ENCODE measurements around the gene SOCS1.
A peak's percentile ranks its signal among the peaks of the same experiment; 100 is the strongest.

Gene SOCS1

GRCh38 chr16:11259655-11260595 is 3.9 kb upstream of the SOCS1 start:
- no peak for DNase-seq

DNA sequence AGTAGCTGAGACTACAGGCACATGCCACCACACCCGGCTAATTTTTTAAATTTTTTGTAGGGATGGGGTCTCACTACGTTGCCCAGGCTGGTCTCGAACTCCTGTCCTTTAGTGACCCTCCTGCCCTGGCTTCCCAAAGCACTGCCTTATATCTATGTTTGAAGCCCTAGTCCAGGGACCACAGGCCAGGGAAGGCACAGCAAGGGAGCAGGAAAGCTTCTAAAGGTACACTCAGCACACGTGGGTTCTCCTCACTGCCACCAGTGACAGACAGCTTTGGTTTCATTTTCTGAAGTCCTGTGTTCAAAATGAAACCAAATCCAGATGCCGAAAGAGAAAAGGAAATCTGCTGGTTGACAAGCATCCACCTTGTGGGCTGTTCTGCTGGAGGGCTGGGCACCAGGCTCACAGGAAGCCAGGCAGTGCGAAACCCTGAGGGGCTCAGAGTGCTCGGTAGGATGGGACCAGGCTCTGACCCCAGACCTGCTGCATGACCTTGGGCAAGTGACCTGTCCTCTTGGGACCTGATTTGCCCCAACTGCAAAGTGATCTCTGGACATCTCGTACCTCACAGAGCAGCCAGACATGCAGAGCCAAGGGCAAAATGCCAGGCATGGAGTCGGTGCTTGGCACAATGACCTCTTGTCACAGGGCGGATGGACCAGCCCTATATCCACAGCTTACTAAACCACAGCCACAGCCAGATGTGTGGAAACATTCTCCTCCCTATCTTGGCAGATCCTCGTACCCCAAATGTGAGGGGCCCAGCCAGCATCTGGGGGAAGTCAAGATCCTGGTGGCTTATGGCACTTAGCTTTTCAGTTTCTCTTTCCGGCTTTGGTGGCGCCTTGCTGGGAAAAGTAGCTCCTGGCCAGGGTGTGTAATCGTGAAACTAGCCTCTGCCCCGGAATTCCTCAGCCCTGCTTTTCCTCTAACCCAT is 2.8 kb upstream of the SOCS1 start:
- DNase-seq = peak in 1 of 2 donors; percentile 73

DNA sequence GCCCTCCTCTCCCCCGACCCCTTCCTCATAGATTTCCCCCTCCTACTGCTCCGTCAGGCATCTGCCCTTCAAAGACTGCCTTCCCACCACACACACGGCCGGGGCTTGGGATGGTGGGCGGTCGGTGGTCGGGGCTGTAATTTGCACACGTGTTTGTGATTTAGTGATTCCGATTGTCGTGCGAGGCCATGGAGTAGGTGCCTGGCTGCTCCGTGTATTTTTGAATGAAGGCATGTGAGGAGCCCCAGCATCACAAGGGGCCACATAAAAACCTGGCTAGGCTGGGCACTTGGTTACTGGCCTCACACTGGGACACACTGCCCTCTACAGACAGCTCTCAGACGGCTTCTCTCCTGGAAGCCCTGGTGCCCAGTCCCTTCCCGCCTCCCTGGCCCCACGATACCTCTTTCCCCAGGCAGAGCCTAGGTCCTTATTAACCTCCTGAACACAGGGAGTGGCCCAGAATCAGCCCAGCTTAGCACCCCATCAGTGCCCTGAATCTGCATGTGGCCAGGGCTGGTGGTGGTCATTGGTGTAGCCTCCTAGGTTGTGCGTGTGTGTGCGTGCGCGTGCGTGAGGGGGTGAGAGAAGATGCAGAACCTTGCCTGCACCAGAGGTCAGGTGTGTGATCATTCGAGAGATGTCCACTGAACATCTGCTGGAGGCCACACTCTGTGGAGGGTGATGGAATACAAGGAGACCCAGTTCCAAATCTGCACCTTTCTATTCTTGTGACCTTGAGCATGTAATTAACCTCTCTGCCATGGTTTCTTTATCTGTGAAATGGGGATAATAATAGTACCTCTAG is 1.3 kb upstream of the SOCS1 start:
- peak; percentile 75 to 80 for DNase-seq

- DNase-seq = peak; percentile 83 to 85
Measured at GRCh38 chr16:11256661-11257130, 692 bp upstream of the SOCS1 start.

- peak; percentile 66 to 68 for DNase-seq
Measured at GRCh38 chr16:11254913-11255736, 879 bp downstream of the SOCS1 start.

DNA sequence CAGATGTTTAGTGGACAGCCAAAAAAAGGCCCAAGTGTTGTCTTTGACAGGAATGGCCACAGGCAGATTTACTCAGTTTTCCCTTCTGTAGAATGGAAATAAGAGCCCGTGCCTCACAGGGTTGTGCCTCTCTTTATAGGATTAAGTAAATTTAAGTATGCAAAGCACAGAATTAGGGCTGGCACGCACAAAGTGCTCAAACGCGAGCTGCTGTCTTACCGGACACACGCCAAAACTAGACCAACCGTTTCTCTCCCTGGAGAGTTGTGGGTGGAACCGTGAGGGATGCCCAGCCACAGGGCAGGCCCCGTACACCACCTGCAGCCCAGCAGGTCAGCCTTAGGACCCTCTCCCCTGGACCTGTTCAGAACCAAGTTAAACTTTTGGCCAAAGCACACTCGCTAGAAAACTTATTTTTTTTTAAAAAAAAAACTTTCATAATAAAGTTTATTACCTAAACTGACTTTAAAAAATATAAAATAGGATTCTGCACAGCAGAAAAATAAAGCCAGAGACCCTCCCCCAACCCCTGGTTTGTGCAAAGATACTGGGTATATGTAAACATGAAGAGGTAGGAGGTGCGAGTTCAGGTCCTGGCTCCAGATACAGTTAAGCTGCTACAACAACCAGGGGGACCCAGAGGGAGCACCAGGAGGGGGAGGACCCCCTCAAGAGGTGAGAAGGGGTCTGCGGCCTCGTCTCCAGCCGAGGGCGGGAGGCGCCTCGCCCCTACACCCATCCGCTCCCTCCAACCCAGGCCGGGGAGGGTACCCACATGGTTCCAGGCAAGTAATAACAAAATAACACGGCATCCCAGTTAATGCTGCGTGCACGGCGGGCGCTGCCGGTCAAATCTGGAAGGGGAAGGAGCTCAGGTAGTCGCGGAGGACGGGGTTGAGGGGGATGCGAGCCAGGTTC is 1.8 kb downstream of the SOCS1 start:
- no peak for DNase-seq

DNA sequence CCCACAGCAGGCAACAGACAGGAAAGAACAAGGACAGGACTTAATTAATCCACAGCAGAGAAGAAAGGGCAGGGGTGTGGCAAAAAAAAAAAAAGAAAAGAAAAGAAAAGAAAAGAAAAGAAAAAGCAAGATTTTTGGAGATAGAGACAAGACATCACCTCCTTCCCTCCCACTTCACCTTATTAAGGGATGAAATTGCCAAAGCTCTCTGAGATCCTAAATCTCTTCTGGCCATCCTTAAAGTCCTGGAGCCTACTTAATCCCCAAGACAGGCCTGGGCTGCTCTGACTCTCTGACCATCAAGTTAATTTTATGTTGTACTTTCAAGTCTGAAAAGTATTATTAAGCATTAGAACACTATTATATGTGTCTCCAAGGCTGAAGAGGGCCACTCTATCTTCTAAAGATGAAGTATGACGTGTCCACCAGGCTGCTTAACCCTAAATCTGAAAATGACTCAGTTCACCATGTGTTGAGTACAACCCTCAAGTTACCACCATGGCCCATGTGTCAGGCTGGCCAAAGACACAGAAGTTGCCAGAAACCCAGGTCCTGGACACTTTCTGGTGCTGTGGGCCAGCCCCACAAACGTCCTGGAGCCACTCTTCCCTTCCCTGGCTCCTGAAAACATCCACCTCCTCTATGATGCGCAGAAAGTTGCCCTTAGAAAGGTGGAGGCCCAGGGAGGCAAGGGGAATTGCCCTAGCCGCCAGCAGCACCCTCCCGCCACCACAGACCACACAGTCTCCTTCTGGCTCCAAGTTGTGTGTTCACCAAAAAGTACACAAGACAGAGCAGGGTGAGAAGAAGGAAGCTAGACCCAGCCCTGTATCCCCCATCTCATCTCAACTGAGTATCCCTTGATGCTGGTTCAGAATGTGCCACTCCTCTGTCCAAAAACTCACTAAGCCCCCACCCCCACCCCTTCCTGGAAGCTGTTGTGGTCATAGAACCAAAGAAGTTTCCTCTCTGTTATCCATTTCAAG is 2.7 kb downstream of the SOCS1 start:
- DNase-seq = peak; percentile 61 to 70

DNA sequence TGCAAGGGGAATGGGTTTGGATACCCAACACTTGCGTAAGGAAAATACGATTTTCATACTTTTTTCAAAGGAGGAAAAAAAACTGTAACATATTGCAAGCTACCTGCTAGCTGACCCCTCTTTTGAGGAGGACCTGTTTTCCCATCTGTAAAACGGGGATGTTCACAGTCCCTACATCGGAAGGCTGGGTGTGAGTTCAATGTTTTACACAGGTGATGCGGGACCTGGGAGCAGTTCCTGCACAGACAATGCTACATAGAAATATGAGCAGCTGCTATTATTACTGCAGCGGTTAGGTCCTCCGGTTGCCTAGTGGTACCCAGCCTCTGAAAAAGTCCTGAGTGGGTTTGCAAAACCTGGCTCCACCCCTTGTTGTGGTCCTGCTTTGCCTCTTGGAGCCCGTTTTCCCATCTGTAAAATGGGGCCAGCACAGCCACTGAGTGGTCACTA is 3.5 kb downstream of the SOCS1 start:
- DNase-seq = peak in 1 of 2 donors; percentile 34

GRCh38 chr16:11251525-11252481 is 4.2 kb downstream of the SOCS1 start:
- peak; percentile 82 to 85 for DNase-seq

- DNase-seq = peak in 1 of 2 donors; percentile 34
Measured at GRCh38 chr16:11250786-11251524, 5.0 kb downstream of the SOCS1 start.

GRCh38 chr16:11250091-11250785 is 5.8 kb downstream of the SOCS1 start:
- peak in 1 of 2 donors; percentile 29 for DNase-seq

DNA sequence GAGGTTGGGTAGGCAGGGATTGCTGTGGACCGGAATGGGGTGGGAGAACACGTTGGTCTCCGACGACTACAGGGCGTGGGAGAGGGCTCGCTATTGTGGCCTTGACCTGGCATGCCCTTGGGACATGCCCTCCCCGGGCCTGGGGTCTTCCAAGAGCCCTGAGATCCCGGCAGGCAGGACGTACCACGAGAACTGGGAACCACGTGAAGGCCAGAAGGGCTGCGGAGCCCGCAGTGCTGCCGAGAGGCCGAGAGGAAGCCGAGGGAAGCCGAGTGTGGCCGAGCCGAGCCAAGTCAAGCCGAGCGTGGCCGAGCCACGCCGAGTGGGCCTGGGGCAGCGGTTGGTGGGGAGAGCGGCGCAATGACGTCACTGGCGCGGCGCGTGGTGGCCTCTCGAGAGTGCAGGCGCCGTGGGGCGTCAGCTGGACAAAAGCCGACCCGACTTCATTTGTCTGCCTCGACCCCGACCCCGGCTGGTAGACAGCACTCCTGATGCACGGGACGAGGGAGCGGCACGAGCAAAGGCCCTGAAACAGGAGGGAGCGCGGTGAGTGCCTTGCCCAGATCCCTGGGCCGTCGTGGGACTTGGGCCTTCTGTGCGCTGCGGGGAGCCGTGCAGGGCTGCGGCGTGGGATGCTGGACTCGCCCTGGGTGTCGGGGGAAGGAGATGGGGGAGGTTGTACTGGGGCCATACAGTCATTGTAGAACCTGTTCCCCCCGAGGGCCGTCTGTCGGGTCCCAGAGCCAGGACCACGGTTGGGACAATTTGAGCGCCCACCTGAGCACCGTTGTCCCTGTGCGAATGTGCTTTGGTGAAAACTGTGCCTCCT is 6.6 kb downstream of the SOCS1 start:
- DNase-seq = no peak

GRCh38 chr16:11248133-11248532 is 7.9 kb downstream of the SOCS1 start:
- no peak for DNase-seq

GRCh38 chr16:11245988-11246387 is 10.0 kb downstream of the SOCS1 start:
- no peak for DNase-seq

GRCh38 chr16:11245222-11245737 is 10.7 kb downstream of the SOCS1 start:
- DNase-seq = no peak
